WTC11 (cell line): ENCODE data around the gene FAM53B. TPM values are rescaled to one million over a fixed set of nuclear protein-coding genes. Genes with fewer than 3 reads are reported as not detected.

Experiments
- AFF4 ChIP-seq: sonication (generic); formaldehyde crosslinking; IDR thresholded peaks from 2 replicates; pipeline ENCODE4 v1.8.1; 2023; ENCODE audit warnings: mild to moderate bottlenecking, missing genetic modification reagents, borderline replicate concordance
- ARID4B ChIP-seq: sonication (generic); formaldehyde crosslinking; IDR thresholded peaks from 2 replicates; pipeline ENCODE4 v1.8.0; 2023; ENCODE audit warnings: missing genetic modification reagents, mild to moderate bottlenecking, borderline replicate concordance
- CBFB ChIP-seq: sonication (generic); formaldehyde crosslinking; IDR thresholded peaks from 2 replicates; pipeline ENCODE4 v1.8.1; 2022; ENCODE audit warnings: mild to moderate bottlenecking, low read depth, missing genetic modification reagents
- CTCF ChIP-seq: fragments of 200-600 bp; IDR thresholded peaks from 2 replicates; pipeline ENCODE4 v1.8.0; 2022; ENCODE audit warnings: antibody characterized with exemption
- E2F5 ChIP-seq: sonication (generic); formaldehyde crosslinking; IDR thresholded peaks from 2 replicates; pipeline ENCODE4 v1.8.1; 2022; ENCODE audit warnings: mild to moderate bottlenecking, moderate library complexity, missing genetic modification reagents
- ETV6 ChIP-seq: sonication (generic); formaldehyde crosslinking; IDR thresholded peaks from 2 replicates; pipeline ENCODE4 v1.8.1; 2022; ENCODE audit warnings: mild to moderate bottlenecking, missing genetic modification reagents
- FOXK1 ChIP-seq: sonication (generic); formaldehyde crosslinking; IDR thresholded peaks from 2 replicates; pipeline ENCODE4 v1.8.0; 2022; ENCODE audit warnings: mild to moderate bottlenecking, moderate library complexity, missing genetic modification reagents
- HMGA2 ChIP-seq: fragments of 250-450 bp; sonication (Bioruptor Pico); IDR thresholded peaks from 2 replicates; pipeline ENCODE4 v1.4.0; 2021; ENCODE audit warnings: mild to moderate bottlenecking, moderate library complexity
- SMAD4 ChIP-seq: sonication (generic); formaldehyde crosslinking; IDR thresholded peaks from 2 replicates; pipeline ENCODE4 v1.8.0; 2022; ENCODE audit warnings: mild to moderate bottlenecking, missing genetic modification reagents
- TCF7 ChIP-seq: sonication (generic); formaldehyde crosslinking; IDR thresholded peaks from 2 replicates; pipeline ENCODE4 v1.8.0; 2022; ENCODE audit warnings: mild to moderate bottlenecking, low read depth, missing genetic modification reagents, moderate library complexity
- TEAD4 ChIP-seq: sonication (generic); formaldehyde crosslinking; IDR thresholded peaks from 2 replicates; pipeline ENCODE4 v1.8.0; 2022; ENCODE audit warnings: mild to moderate bottlenecking, missing genetic modification reagents
- USF2 ChIP-seq: sonication (generic); formaldehyde crosslinking; IDR thresholded peaks from 2 replicates; pipeline ENCODE4 v1.8.1; 2023; ENCODE audit warnings: mild to moderate bottlenecking, missing genetic modification reagents, moderate library complexity
- ZBTB21 ChIP-seq: sonication (generic); formaldehyde crosslinking; IDR thresholded peaks from 2 replicates; pipeline ENCODE4 v1.8.1; 2023; ENCODE audit warnings: mild to moderate bottlenecking, missing genetic modification reagents, borderline replicate concordance
- ZBTB43 ChIP-seq: sonication (generic); formaldehyde crosslinking; IDR thresholded peaks from 2 replicates; pipeline ENCODE4 v1.8.1; 2023; ENCODE audit warnings: mild to moderate bottlenecking, missing genetic modification reagents
- ZNF138 ChIP-seq: sonication (generic); formaldehyde crosslinking; conservative IDR thresholded peaks from 2 replicates; pipeline ENCODE4 v1.8.1; 2022; ENCODE audit warnings: mild to moderate bottlenecking, moderate library complexity, missing genetic modification reagents
- ZNF232 ChIP-seq: sonication (generic); formaldehyde crosslinking; IDR thresholded peaks from 2 replicates; pipeline ENCODE4 v1.8.0; 2022; ENCODE audit warnings: mild to moderate bottlenecking, missing genetic modification reagents
- ZNF281 ChIP-seq: sonication (generic); formaldehyde crosslinking; IDR thresholded peaks from 2 replicates; pipeline ENCODE4 v1.8.0; 2023; ENCODE audit warnings: mild to moderate bottlenecking, missing genetic modification reagents
- ZNF423 ChIP-seq: fragments of 250-450 bp; sonication (Bioruptor Pico); IDR thresholded peaks from 2 replicates; pipeline ENCODE4 v2.1.2; 2022; ENCODE audit warnings: mild to moderate bottlenecking, moderate library complexity
- ZSCAN18 ChIP-seq: fragments of 250-450 bp; sonication (Bioruptor Pico); IDR thresholded peaks from 2 replicates; pipeline ENCODE4 v2.1.2; 2022; ENCODE audit warnings: mild to moderate bottlenecking, moderate library complexity
- total RNA-seq: library from RNA; stranded (reverse); gene quantifications from 3 replicates; pipeline ENCODE4 v1.2.3, GENCODE V29; 2021

FAM53B gene
- total RNA-seq, 1 experiment from 2014 or later: 21.3 TPM

- TF ChIP-seq TEAD4 (CRISPR knock-in tag) (0 out of 2 replicates have a peak, but pooled peaks have one; percentile 29), ZNF138 (CRISPR knock-in tag) (peak; percentile 92), ZBTB21 (CRISPR knock-in tag) (peak; percentile 83; the same call in 1 of the 2 replicates), ZSCAN18 (no peak), CBFB (CRISPR knock-in tag) (peak; percentile 99), TCF7 (CRISPR knock-in tag) (peak; percentile 71; the same call in 1 of the 2 replicates), E2F5 (CRISPR knock-in tag) (peak; percentile 85; the same call in 1 of the 2 replicates), ARID4B (CRISPR knock-in tag) (peak; percentile 78; the same call in 1 of the 2 replicates), CTCF (no peak), USF2 (CRISPR knock-in tag) (0 out of 2 replicates have a peak, but pooled peaks have one; percentile 42), HMGA2 (CRISPR knock-in tag) (no peak; the same call in 1 of the 2 replicates), AFF4 (CRISPR knock-in tag) (peak; percentile 94), SMAD4 (no peak; the same call in 1 of the 2 replicates), ZNF423 (CRISPR knock-in tag) (peak; percentile 52), ZNF281 (CRISPR knock-in tag) (peak; percentile 69), FOXK1 (peak; percentile 84; the same call in 1 of the 2 replicates), ZBTB43 (CRISPR knock-in tag) (peak; percentile 95), ZNF232 (CRISPR knock-in tag) (0 out of 2 replicates have a peak, but pooled peaks have one; percentile 16), ETV6 (CRISPR knock-in tag) (peak; percentile 96)
Measured at GRCh38 chr10:124791547-124792348, 47.6 kb upstream of the FAM53B start, which contains the start of gene EEF1AKMT2 (continued).
